GM21447 (cell line): Measurements from ENCODE around the gene HGD.
"Not testable (repeated sequence)": the region's sequence is repeated elsewhere in the genome, so short reads cannot be mapped to it uniquely, and the experiment has no call there.

Experiments used
- ATAC-seq: cut with Tn5 transposase; IDR thresholded peaks from one replicate; pipeline ENCODE4 v1.9.1; 2021; ENCODE audit not compliant: unreplicated experiment

HGD gene

GRCh38 chr3:120640231-120640630 lies 41.8 kb downstream of the HGD start:
- ATAC-seq: no peak

GRCh38 chr3:120638820-120639219 lies 43.2 kb downstream of the HGD start:
- ATAC-seq: not testable (repeated sequence)

GRCh38 chr3:120637851-120638559 lies 44.0 kb downstream of the HGD start:
- no peak for ATAC-seq

DNA sequence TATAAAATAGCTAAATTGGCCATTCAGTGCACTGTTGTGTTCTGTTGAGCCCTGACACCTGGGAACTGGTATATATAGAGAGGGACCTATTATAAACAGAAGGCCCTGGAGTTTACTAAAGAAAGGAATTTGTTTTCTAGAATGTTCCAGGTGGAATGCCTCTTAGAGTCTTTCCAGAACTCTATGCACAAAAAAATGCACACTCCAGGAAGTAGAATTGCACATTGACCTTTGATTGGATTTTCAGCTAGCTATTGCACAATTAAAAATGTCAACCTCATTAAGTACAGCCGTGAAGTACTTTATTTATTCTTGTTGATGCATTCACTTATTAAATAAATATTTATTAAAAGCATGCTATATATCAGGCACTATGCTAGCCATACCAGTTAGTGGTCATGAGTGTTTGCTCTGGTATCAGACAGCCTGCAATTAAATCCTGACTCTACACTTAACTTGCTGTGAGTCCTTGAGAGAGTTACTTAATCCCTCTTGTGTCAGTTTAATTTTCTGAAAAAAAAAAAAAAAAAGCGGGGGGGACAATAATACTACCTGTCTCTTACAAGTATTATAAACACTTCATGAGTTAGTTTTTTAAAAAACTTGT lies 45.1 kb downstream of the HGD start:
- ATAC-seq: no peak

GRCh38 chr3:120634539-120634938 lies 47.5 kb downstream of the HGD start:
- no peak for ATAC-seq

DNA sequence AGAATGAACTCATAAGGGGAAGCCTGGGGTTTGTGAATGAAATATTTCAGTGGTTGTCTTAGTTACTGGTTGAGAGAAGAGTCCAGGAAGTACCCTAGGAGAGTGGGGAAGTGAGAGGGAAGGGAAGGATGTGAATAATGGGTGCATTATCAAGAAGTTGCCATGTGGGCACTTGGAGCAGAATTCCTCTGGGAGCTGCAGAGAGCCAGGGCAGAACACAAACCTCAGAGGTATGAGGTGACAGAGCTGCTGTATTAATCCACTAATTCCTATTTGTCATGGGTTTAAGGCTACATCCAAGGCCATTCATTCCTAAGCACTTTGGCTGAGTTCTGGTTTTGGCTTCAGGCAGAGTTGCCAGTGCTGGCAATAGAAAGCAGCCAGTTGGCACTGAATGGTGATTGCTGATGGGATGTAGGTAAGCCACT lies 56.9 kb downstream of the HGD start:
- no peak for ATAC-seq

DNA sequence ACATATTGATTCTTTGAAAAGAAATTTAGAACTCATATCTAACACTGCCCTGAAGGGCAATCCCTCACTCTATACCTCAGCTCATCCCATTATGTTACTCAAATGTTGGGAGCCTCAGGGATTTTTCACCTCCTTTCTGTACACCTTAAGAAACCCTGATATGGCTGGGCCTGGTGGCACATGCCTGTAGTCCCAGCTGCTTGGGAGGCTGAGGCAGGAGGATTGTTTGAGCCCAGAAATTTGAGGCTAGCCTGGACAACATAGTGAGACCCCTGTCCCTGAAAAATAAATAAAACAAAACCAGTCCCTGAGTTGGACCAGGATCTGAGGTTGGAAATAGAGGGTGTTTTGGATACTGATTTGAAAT lies 58.3 kb downstream of the HGD start:
- ATAC-seq: no peak

GRCh38 chr3:120622870-120623726 lies 58.9 kb downstream of the HGD start:
- no peak for ATAC-seq

DNA sequence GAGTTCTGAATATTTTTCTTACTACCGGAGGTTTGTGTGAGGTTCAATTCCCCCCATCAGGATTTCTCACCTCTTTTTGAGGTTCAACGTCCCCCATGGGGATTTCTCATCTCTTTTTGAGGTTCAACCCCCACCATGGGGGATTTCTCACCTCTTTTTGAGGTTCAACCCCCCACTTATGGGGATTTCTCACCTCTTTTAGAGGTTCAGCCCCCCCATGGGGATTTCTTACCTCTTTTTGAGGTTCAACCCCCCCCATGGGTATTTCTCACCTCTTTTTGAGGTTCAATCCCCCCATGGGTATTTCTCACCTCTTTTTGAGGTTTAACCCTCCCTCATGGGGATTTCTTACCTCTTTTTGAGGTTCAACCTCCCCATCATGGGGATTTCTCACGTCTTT lies 59.6 kb downstream of the HGD start:
- no peak for ATAC-seq

DNA sequence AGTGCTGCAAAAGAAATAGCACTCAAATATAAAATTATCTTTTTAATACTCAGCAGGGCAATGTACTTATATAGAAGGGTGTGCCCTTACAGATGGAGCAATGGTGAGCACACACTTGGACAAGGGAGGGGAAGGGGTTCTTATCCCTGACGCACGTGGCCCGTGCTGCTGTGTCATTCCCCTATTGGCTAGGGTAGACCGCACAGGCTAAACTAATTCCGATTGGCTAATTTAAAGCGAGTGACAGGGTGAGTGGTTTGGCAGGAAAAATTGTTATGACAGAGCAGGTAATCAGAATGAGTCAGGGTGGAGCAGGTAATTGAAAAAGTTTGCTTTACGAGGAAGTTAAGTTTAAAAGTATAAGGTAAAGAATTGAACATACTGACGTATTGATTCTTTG lies 65.3 kb downstream of the HGD start:
- not testable (repeated sequence) for ATAC-seq

DNA sequence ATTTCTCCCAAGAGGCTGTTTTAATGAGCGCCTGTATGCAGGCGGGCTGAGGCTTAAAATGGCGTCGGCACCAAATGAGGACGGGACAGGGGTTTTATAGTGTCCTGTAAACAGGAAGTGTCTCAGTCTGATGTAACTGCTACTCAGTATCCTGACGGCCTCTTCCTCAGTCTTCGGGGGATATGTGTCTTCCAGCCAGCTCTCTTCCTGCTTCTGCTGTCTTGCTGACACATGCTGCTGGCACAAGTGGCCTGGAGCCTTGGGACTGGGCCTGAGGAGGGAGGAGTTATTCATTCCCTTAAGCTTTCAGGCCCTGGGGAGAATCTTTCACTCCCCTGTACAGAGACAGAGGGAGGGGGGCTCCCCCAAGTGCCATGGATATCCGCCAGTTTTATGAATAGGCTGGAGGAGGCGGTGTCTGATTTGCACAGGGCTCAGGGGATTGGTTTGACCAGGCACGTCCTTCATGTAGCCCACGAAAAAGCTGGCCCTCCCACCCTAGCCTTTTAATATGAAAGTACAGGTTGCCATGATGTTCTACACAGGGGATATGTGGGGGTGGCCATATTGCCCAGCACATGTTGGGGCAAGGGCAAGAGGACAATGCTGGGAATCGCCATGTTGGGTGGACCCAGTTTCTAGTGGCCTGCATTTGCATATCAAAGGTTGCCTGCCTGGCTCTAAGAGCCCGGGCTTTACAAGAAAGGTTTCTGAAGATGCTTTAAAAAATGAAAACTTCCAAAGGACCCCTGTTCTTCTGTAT lies 66.0 kb downstream of the HGD start:
- no peak for ATAC-seq

DNA sequence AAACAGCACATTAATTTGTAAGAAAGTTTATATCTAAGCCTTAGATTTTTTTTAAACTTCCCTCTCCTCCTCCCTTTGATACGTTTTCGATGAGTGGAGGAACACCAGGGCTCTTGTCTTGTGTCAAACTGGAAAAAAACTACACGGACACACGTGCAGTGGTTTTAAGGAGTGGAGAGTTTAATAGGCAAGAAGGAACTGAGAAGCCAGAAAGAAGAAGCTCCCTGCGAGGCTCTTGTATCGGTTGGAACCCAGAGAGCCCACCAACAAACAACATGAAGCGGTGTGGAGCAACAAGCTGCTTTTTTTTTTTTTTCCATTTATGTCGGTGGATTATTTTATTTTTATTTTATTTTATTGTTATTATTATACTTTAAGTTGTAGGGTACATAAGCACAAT lies 67.3 kb downstream of the HGD start:
- no peak for ATAC-seq

GRCh38 chr3:120608506-120608905 lies 73.5 kb downstream of the HGD start:
- ATAC-seq: no peak

- no peak for ATAC-seq
These were observed 77.3 kb downstream of the HGD start for GRCh38 chr3:120604784-120605183.

DNA sequence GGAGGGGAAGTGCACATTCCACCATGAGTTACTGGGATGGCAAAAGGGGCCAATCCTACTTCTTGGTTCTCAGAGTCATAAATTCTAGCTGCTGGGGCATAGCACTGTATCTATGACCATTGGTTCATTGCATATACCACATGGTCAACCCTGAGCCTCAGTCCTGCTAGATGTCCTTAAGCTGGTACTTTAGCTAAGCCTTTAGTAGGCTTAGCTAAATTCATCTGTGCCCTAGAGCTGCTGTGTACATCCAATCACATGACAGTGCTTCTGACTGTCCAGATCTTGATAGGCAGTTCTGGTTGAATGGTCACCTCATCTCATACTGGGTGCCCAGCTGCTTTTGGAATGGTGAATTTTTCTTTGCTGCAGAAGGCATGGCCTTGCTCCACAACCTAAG lies 77.7 kb downstream of the HGD start:
- no peak for ATAC-seq

DNA sequence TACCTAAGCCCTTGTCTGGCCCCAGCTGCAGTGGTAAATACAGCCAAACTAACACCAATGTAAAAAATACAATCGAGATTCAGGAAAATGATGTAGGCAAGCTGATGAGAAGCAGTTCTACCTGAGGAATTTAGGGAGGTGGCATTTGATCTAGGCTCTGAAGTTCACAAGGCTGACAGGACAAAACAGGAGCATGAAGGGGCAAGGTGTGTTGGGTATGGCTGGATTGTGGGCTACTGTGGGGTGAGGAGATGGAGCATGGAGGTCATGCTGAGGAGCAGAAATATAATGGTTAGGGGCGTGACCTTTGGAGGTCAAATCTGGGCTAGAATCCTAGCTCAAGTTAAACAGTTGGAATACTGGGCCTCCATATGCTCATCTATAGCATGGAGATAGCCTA lies 79.4 kb downstream of the HGD start:
- no peak for ATAC-seq

GRCh38 chr3:120601554-120601953 lies 80.5 kb downstream of the HGD start:
- no peak for ATAC-seq

- no peak for ATAC-seq
These were observed 82.8 kb downstream of the HGD start for GRCh38 chr3:120599211-120599610.

- ATAC-seq: peak; percentile 43
These were observed 84.5 kb downstream of the HGD start for GRCh38 chr3:120597445-120598049.

DNA sequence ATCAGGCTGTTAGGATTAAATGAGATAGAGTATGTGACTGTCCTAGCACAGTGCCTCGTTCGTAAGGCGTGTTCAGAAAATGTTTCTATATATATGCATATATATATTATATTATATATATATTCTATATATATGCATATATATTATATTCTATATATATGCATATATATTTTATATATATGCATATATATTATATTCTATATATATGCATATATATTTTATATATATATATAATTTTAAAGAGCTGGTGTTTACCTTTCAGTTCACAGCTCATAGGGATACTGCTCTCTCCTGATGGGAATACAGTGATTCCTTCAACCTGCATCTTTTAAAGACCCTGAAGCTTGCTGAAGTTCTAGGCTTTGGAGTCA lies 85.2 kb downstream of the HGD start:
- no peak for ATAC-seq
